Stomach (tissue), 9 donors: ENCODE data around the gene ACACB. TPM values are rescaled to one million over a fixed set of nuclear protein-coding genes. Genes with fewer than 3 reads are reported as not detected.

Experiments
- DNase-seq, 2 donors: peaks; one replicate each; pipeline versions ENCODE4 v3.0.0 to v3.0.0-alpha.2; 2013 to 2019
- H3K27ac ChIP-seq, 5 donors: fragments of 200-600 bp in 4 of 5; sonication (generic) in 4 of 5; one replicate each; pipeline ENCODE4 v1.5.1; 2013 to 2019; ENCODE audit warnings: mild to moderate bottlenecking in 1 of 5, moderate library complexity in 1 of 5
- H3K27me3 ChIP-seq, 3 donors: fragments of 200-600 bp; sonication (generic); one replicate each; pipeline ENCODE4 v1.5.1; 2017 to 2019; ENCODE audit warnings: mixed run types in 1 of 3
- H3K36me3 ChIP-seq, 4 donors: fragments of 200-600 bp; sonication (generic); 1 replicate in 3 of 4; 2 replicates in 1 of 4; pipeline ENCODE4 v1.5.1; 2016 to 2019
- H3K4me1 ChIP-seq, 4 donors: fragments of 200-600 bp; sonication (generic); one replicate each; pipeline ENCODE4 v1.5.1; 2016 to 2019
- H3K4me3 ChIP-seq, 4 donors: fragments of 200-600 bp; sonication (generic) in 3 of 4; one replicate each; pipeline ENCODE4 v1.5.1; 2016 to 2019; ENCODE audit warnings: mild to moderate bottlenecking in 1 of 4
- H3K9me3 ChIP-seq, 4 donors: fragments of 200-600 bp; sonication (generic); one replicate each; pipeline ENCODE4 v1.5.1; 2016 to 2019
- EP300 ChIP-seq: sonication (generic); formaldehyde crosslinking; IDR thresholded peaks from one replicate; pipeline ENCODE4 v1.6.1; 2017; ENCODE audit warnings: antibody characterized with exemption
- POLR2A ChIP-seq, 4 donors: fragments of 450-650 bp; IDR thresholded peaks; one replicate each; pipeline ENCODE4 v1.6.1; 2016; ENCODE audit warnings: antibody characterized with exemption in 4 of 4, control low read depth in 2 of 4, mild to moderate bottlenecking in 1 of 4, moderate library complexity in 1 of 4
- POLR2AphosphoS5 ChIP-seq, 3 donors: sonication (generic); formaldehyde crosslinking; IDR thresholded peaks; one replicate each; pipeline ENCODE4 v1.6.1; 2016; ENCODE audit warnings: antibody characterized with exemption in 3 of 3
- WGBS, 5 donors: extraction: QIAGEN DNeasy Blood & Tissue Kit in 3 of 5; methylation state at CpG; one replicate each; pipeline versions ENCODE4 v1.1.5 to v1.1.7; 2013 to 2018; 5-methylcytosine and 5-hydroxymethylcytosine counted together
- intact Hi-C: fragments of 100-400 bp; cut with DNase I; formaldehyde crosslinking; loops from one replicate; pipeline ENCODE4 v1.15.1; 2023; ENCODE audit warnings: low total_unique reads
- polyA plus RNA-seq, 3 donors: library from polyadenylated mRNA; stranded (reverse); fragments of 200-250 nt; gene quantifications; one replicate each; pipeline ENCODE4 v1.2.3, GENCODE V29; 2013
- total RNA-seq, 5 donors: library from RNA; depleted of rRNA; stranded (reverse); fragments of >200 nt; gene quantifications; one replicate each; pipeline versions ENCODE4 v1.1.0 to v1.2.3, GENCODE V29; 2014 to 2016
- TF ChIP-seq, protein P1 (sequence below), 7 experiments: fragments of 450-650 bp in 4 of 7; fragments of 200-600 bp in 3 of 7; sonication (generic) in 3 of 7; IDR thresholded peaks; one replicate each; pipeline ENCODE4 v1.5.1; 2016 to 2019; ENCODE audit warnings: antibody characterized with exemption in 7 of 7, control low read depth in 2 of 7, mild to moderate bottlenecking in 1 of 7
- donor health status: healthy with polysubstance abuse.
- donor health status: Bipolar disorder and iron deficiency.
- donor health status: healthy.

Gene ACACB
- total and polyA plus RNA-seq, 8 donors = 6.1 to 2,520 (median 50.2) TPM

- Histone ChIP-seq H3K4me3 (no peak overlapping the region), H3K4me1 (peaks cover 2 to 35% (median 18%) of the 10 kb centered on the region in 4 donors), H3K27me3 (no peaks in the 10 kb centered on the region), H3K36me3 (no peaks in the 10 kb centered on the region), H3K27ac (peak overlapping the region in 1 of 5 donors; percentile 75), H3K9me3 (no peaks in the 10 kb centered on the region)
- 81 to 89% (median 84%) methylated on average over 12 of the region's 12 CpGs for WGBS, 5 donors
- intact Hi-C loops = no loop called here
- DNase-seq = no peak
- no peak for TF ChIP-seq POLR2A (IDR thresholded peaks at IDR 0.05)
- TF ChIP-seq EP300 = no peak
- TF ChIP-seq, protein P1, sequence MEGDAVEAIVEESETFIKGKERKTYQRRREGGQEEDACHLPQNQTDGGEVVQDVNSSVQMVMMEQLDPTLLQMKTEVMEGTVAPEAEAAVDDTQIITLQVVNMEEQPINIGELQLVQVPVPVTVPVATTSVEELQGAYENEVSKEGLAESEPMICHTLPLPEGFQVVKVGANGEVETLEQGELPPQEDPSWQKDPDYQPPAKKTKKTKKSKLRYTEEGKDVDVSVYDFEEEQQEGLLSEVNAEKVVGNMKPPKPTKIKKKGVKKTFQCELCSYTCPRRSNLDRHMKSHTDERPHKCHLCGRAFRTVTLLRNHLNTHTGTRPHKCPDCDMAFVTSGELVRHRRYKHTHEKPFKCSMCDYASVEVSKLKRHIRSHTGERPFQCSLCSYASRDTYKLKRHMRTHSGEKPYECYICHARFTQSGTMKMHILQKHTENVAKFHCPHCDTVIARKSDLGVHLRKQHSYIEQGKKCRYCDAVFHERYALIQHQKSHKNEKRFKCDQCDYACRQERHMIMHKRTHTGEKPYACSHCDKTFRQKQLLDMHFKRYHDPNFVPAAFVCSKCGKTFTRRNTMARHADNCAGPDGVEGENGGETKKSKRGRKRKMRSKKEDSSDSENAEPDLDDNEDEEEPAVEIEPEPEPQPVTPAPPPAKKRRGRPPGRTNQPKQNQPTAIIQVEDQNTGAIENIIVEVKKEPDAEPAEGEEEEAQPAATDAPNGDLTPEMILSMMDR (IDR thresholded peaks at IDR 0.05) = no peak
- TF ChIP-seq POLR2AphosphoS5 (IDR thresholded peaks at IDR 0.05) = no peak
Measured at GRCh38 chr12:109124878-109125648, 8.7 kb downstream of the ACACB start.

DNA sequence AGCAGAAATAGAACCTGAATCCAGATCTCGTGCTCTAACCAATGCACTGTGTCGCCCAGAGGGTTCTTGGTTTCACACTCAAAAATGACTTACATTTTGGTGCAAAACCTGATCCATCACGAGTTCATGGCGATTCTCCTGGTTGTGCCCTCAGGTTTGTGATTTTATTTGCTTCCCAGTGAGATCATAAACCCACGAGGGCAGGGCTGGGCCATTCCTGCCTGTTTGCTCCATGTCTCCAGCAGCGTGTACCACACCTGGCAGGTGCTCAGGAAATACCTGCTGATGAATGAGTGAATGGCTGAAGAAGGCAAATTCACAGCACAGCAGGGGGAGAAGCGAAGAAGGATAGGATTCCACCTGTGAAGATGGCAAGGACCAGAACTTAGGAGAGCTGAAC lies 9.4 kb downstream of the ACACB start:
- H3K4me3 ChIP-seq = no peak overlapping the region
- H3K9me3 ChIP-seq = no peaks in the 10 kb centered on the region
- peak overlapping the region in 1 of 5 donors; percentile 75 for H3K27ac ChIP-seq
- DNase-seq = no peak
- H3K36me3 ChIP-seq = no peaks in the 10 kb centered on the region
- no peaks in the 10 kb centered on the region for H3K27me3 ChIP-seq
- intact Hi-C loops = no loop called here
- peaks cover 4 to 33% (median 16%) of the 10 kb centered on the region in 4 donors for H3K4me1 ChIP-seq
- 62 to 81% (median 70%) methylated on average over 7 of the region's 7 CpGs for WGBS, 5 donors
- TF ChIP-seq, protein P1 (IDR thresholded peaks at IDR 0.05) = no peak
- no peak for TF ChIP-seq POLR2A (IDR thresholded peaks at IDR 0.05)
- TF ChIP-seq EP300 = no peak
- no peak for TF ChIP-seq POLR2AphosphoS5 (IDR thresholded peaks at IDR 0.05)

DNA sequence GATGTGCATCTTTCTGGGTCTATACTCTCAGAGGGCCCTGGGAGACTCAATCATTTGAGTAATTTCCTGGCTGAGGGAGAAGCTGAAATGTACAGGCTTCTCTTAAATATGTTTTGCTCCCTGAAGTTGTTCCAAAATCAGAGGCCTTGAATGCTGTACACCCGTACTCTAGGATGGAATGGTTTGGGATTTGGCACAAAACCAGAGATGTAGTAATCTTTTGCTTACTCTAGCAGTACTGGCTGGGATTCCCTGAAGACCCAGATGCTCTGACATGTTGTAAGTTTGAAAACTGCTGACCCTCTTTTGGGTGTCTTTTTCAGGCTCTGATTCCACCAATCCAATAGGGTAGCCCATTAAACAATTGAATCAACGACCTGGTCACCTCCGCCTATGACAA lies 10.4 kb downstream of the ACACB start:
- no peaks in the 10 kb centered on the region for H3K9me3 ChIP-seq
- H3K36me3 ChIP-seq = no peaks in the 10 kb centered on the region
- peak overlapping the region in 4 of 5 donors; percentile 18 to 75 (median 40) for H3K27ac ChIP-seq
- H3K4me1 ChIP-seq = peaks cover 10 to 41% (median 20%) of the 10 kb centered on the region in 4 donors
- TF ChIP-seq, protein P1 (IDR thresholded peaks at IDR 0.05) = no peak
- peak in 1 of 3 donors; percentile 42 for TF ChIP-seq POLR2AphosphoS5 (IDR thresholded peaks at IDR 0.05)
- intact Hi-C loops = no loop called here
- H3K4me3 ChIP-seq = no peak overlapping the region
- H3K27me3 ChIP-seq = no peaks in the 10 kb centered on the region
- 62 to 79% (median 76%) methylated on average over 3 of the region's 3 CpGs for WGBS, 5 donors
- DNase-seq = peak in 1 of 2 donors; percentile 65

GRCh38 chr12:109127533-109128242 lies 11.3 kb downstream of the ACACB start:
- H3K4me3 ChIP-seq = no peak overlapping the region
- no peak for DNase-seq
- H3K36me3 ChIP-seq = no peaks in the 10 kb centered on the region
- 88 to 95% (median 91%) methylated on average over 13 of the region's 13 CpGs for whole genome bisulfite sequencing, 5 donors
- TF ChIP-seq POLR2AphosphoS5 (IDR thresholded peaks at IDR 0.05) (no peak), EP300 (no peak), POLR2A (IDR thresholded peaks at IDR 0.05) (no peak)
- TF ChIP-seq, protein P1 (IDR thresholded peaks at IDR 0.05) = no peak
- no peaks in the 10 kb centered on the region for H3K27me3 ChIP-seq
- no peaks in the 10 kb centered on the region for H3K9me3 ChIP-seq
- peaks cover 10 to 44% (median 21%) of the 10 kb centered on the region in 4 donors for H3K4me1 ChIP-seq
- intact Hi-C loops = no loop called here
- peak overlapping the region in 1 of 5 donors; percentile 75 for H3K27ac ChIP-seq
